HG02884 (cell line): ENCODE results near the gene TNFRSF4.
"Not testable (repeated sequence)": the region's sequence is repeated elsewhere in the genome, so short reads cannot be mapped to it uniquely, and the experiment has no call there.

Experiments used
- ATAC-seq: cut with Tn5 transposase; IDR thresholded peaks from one replicate; pipeline ENCODE4 v1.9.1; 2021; ENCODE audit warnings: mild to moderate bottlenecking, moderate library complexity; ENCODE audit not compliant: unreplicated experiment

TNFRSF4 gene

GRCh38 chr1:1183833-1184775 lies 29.8 kb downstream of the TNFRSF4 start:
- no peak for ATAC-seq

- no peak for ATAC-seq
Measured at GRCh38 chr1:1183221-1183747, 30.7 kb downstream of the TNFRSF4 start.

GRCh38 chr1:1182491-1183220 lies 31.3 kb downstream of the TNFRSF4 start:
- no peak for ATAC-seq

- ATAC-seq, result no peak
Measured at GRCh38 chr1:1181938-1182410, 32.0 kb downstream of the TNFRSF4 start.

- no peak for ATAC-seq
Measured at GRCh38 chr1:1181129-1181937, 32.6 kb downstream of the TNFRSF4 start.

- no peak for ATAC-seq
Measured at GRCh38 chr1:1179983-1180861, 33.7 kb downstream of the TNFRSF4 start.

GRCh38 chr1:1179346-1179982 lies 34.5 kb downstream of the TNFRSF4 start:
- ATAC-seq, result no peak

GRCh38 chr1:1178794-1179331 lies 35.1 kb downstream of the TNFRSF4 start:
- no peak for ATAC-seq

- no peak for ATAC-seq
Measured at GRCh38 chr1:1177452-1178206, 36.3 kb downstream of the TNFRSF4 start.

GRCh38 chr1:1176931-1177330 lies 37.0 kb downstream of the TNFRSF4 start:
- ATAC-seq, result no peak

GRCh38 chr1:1176063-1176761 lies 37.7 kb downstream of the TNFRSF4 start:
- ATAC-seq, result not testable (repeated sequence)

GRCh38 chr1:1175221-1176062 lies 38.5 kb downstream of the TNFRSF4 start:
- no peak for ATAC-seq

GRCh38 chr1:1173793-1174415 lies 40.0 kb downstream of the TNFRSF4 start, which contains the start of gene TTLL10:
TSS of gene TTLL10 (plus strand) at chr1:1173880. CDS start at chr1:1179216, 5,336 bp downstream.
- no peak for ATAC-seq

GRCh38 chr1:1173061-1173792 lies 40.7 kb downstream of the TNFRSF4 start:
- ATAC-seq, result no peak

GRCh38 chr1:1171546-1172340 lies 42.2 kb downstream of the TNFRSF4 start:
- ATAC-seq, result no peak
